ENCODE results near the gene HEMK1.

The HEMK1 gene

GRCh38 chr3:50594253-50594785 lies 25.0 kb downstream of the HEMK1 start:
- Histone ChIP-seq H3K9me3 (ENCODE audit: insufficient read depth, low read depth, low read length) (no peaks in the 10 kb centered on the region), H3K27me3 (ENCODE audit: insufficient read depth, low read length) (no peaks in the 10 kb centered on the region), H3K27ac (ENCODE audit: low read length) (no peak overlapping the region), H3K9ac (ENCODE audit: low read depth, low read length) (no peak overlapping the region), H3K4me1 (ENCODE audit: insufficient read depth, low read length) (no peaks in the 10 kb centered on the region), H3K36me3 (ENCODE audit: insufficient read depth, low read depth, low read length) (no peaks in the 10 kb centered on the region), H3K4me3 (ENCODE audit: low read length) (no peak overlapping the region)

GRCh38 chr3:50599115-50599715 lies 29.9 kb downstream of the HEMK1 start:
- Histone ChIP-seq H3K36me3 (ENCODE audit: insufficient read depth, low read depth, low read length) (no peaks in the 10 kb centered on the region), H3K27ac (ENCODE audit: low read length) (no peak overlapping the region), H3K4me1 (ENCODE audit: insufficient read depth, low read length) (no peaks in the 10 kb centered on the region), H3K4me3 (ENCODE audit: low read length) (no peak overlapping the region), H3K9me3 (ENCODE audit: insufficient read depth, low read depth, low read length) (no peaks in the 10 kb centered on the region), H3K9ac (ENCODE audit: low read depth, low read length) (no peak overlapping the region), H3K27me3 (ENCODE audit: insufficient read depth, low read length) (no peaks in the 10 kb centered on the region)

GRCh38 chr3:50599716-50600118 lies 30.4 kb downstream of the HEMK1 start:
- Histone ChIP-seq H3K4me3 (ENCODE audit: low read length) (no peak overlapping the region), H3K27ac (ENCODE audit: low read length) (no peak overlapping the region), H3K9me3 (ENCODE audit: insufficient read depth, low read depth, low read length) (no peaks in the 10 kb centered on the region)

GRCh38 chr3:50600141-50600753 lies 30.9 kb downstream of the HEMK1 start:
- no peak overlapping the region for H3K9ac ChIP-seq (ENCODE audit: low read depth, low read length)
- no peak overlapping the region for H3K27ac ChIP-seq (ENCODE audit: low read length)
- H3K9me3 ChIP-seq (ENCODE audit: insufficient read depth, low read depth, low read length), result no peaks in the 10 kb centered on the region
- no peaks in the 10 kb centered on the region for H3K36me3 ChIP-seq (ENCODE audit: insufficient read depth, low read depth, low read length)
- H3K4me1 ChIP-seq (ENCODE audit: insufficient read depth, low read length), result no peaks in the 10 kb centered on the region
- no peaks in the 10 kb centered on the region for H3K27me3 ChIP-seq (ENCODE audit: insufficient read depth, low read length)
- H3K4me3 ChIP-seq (ENCODE audit: low read length), result no peak overlapping the region

More at GRCh38 chr3:50599716-50600118, 30.4 kb downstream of the HEMK1 start:
- H3K4me1 ChIP-seq (ENCODE audit: insufficient read depth, low read length), result no peaks in the 10 kb centered on the region
- no peaks in the 10 kb centered on the region for H3K27me3 ChIP-seq (ENCODE audit: insufficient read depth, low read length)
- H3K9ac ChIP-seq (ENCODE audit: low read depth, low read length), result no peak overlapping the region
- no peaks in the 10 kb centered on the region for H3K36me3 ChIP-seq (ENCODE audit: insufficient read depth, low read depth, low read length)

GRCh38 chr3:50600841-50601591 lies 31.7 kb downstream of the HEMK1 start:
- H3K27me3 ChIP-seq (ENCODE audit: insufficient read depth, low read length), result no peaks in the 10 kb centered on the region
- no peaks in the 10 kb centered on the region for H3K36me3 ChIP-seq (ENCODE audit: insufficient read depth, low read depth, low read length)
- no peaks in the 10 kb centered on the region for H3K4me1 ChIP-seq (ENCODE audit: insufficient read depth, low read length)
- H3K9me3 ChIP-seq (ENCODE audit: insufficient read depth, low read depth, low read length), result no peaks in the 10 kb centered on the region
- H3K9ac ChIP-seq (ENCODE audit: low read depth, low read length), result no peak overlapping the region
- H3K27ac ChIP-seq (ENCODE audit: low read length), result no peak overlapping the region
- H3K4me3 ChIP-seq (ENCODE audit: low read length), result no peak overlapping the region

GRCh38 chr3:50602595-50603191 lies 33.4 kb downstream of the HEMK1 start:
- H3K27ac ChIP-seq (ENCODE audit: low read length), result no peak overlapping the region

GRCh38 chr3:50603261-50604109 lies 34.2 kb downstream of the HEMK1 start:
- Histone ChIP-seq H3K27me3 (ENCODE audit: insufficient read depth, low read length) (no peaks in the 10 kb centered on the region), H3K4me3 (ENCODE audit: low read length) (no peak overlapping the region), H3K36me3 (ENCODE audit: insufficient read depth, low read depth, low read length) (no peaks in the 10 kb centered on the region; the same call in 1 of the 2 replicates), H3K9ac (ENCODE audit: low read depth, low read length) (no peak overlapping the region), H3K9me3 (ENCODE audit: insufficient read depth, low read depth, low read length) (no peaks in the 10 kb centered on the region), H3K4me1 (ENCODE audit: insufficient read depth, low read length) (no peaks in the 10 kb centered on the region), H3K27ac (ENCODE audit: low read length) (no peak overlapping the region)

More at GRCh38 chr3:50602595-50603191, 33.4 kb downstream of the HEMK1 start:
- Histone ChIP-seq H3K9me3 (ENCODE audit: insufficient read depth, low read depth, low read length) (no peaks in the 10 kb centered on the region), H3K4me1 (ENCODE audit: insufficient read depth, low read length) (no peaks in the 10 kb centered on the region), H3K4me3 (ENCODE audit: low read length) (no peak overlapping the region), H3K36me3 (ENCODE audit: insufficient read depth, low read depth, low read length) (no peaks in the 10 kb centered on the region; the same call in 1 of the 2 replicates), H3K9ac (ENCODE audit: low read depth, low read length) (no peak overlapping the region), H3K27me3 (ENCODE audit: insufficient read depth, low read length) (no peaks in the 10 kb centered on the region)

- no peak overlapping the region for H3K9ac ChIP-seq (ENCODE audit: low read depth, low read length)
- H3K4me3 ChIP-seq (ENCODE audit: low read length), result no peak overlapping the region
- no peaks in the 10 kb centered on the region for H3K27me3 ChIP-seq (ENCODE audit: insufficient read depth, low read length)
Observed at GRCh38 chr3:50604110-50604621, 34.8 kb downstream of the HEMK1 start.

GRCh38 chr3:50604628-50605588 lies 35.6 kb downstream of the HEMK1 start:
- H3K4me3 ChIP-seq (ENCODE audit: low read length), result no peak overlapping the region
- peaks cover 5% of the 10 kb centered on the region for H3K27me3 ChIP-seq (ENCODE audit: insufficient read depth, low read length)
- H3K9me3 ChIP-seq (ENCODE audit: insufficient read depth, low read depth, low read length), result no peaks in the 10 kb centered on the region
- no peak overlapping the region for H3K27ac ChIP-seq (ENCODE audit: low read length)
- H3K9ac ChIP-seq (ENCODE audit: low read depth, low read length), result no peak overlapping the region
- no peaks in the 10 kb centered on the region; the same call in 1 of the 2 replicates for H3K36me3 ChIP-seq (ENCODE audit: insufficient read depth, low read depth, low read length)
- no peaks in the 10 kb centered on the region for H3K4me1 ChIP-seq (ENCODE audit: insufficient read depth, low read length)

More at GRCh38 chr3:50604110-50604621, 34.8 kb downstream of the HEMK1 start:
- H3K27ac ChIP-seq (ENCODE audit: low read length), result no peak overlapping the region
- H3K36me3 ChIP-seq (ENCODE audit: insufficient read depth, low read depth, low read length), result no peaks in the 10 kb centered on the region; the same call in 1 of the 2 replicates
- no peaks in the 10 kb centered on the region for H3K4me1 ChIP-seq (ENCODE audit: insufficient read depth, low read length)
- no peaks in the 10 kb centered on the region for H3K9me3 ChIP-seq (ENCODE audit: insufficient read depth, low read depth, low read length)

GRCh38 chr3:50605901-50606326 lies 36.6 kb downstream of the HEMK1 start:
- Histone ChIP-seq H3K36me3 (ENCODE audit: insufficient read depth, low read depth, low read length) (no peaks in the 10 kb centered on the region; the same call in 1 of the 2 replicates), H3K27ac (ENCODE audit: low read length) (no peak overlapping the region), H3K27me3 (ENCODE audit: insufficient read depth, low read length) (peaks cover 15% of the 10 kb centered on the region), H3K4me3 (ENCODE audit: low read length) (no peak overlapping the region), H3K9me3 (ENCODE audit: insufficient read depth, low read depth, low read length) (no peaks in the 10 kb centered on the region), H3K9ac (ENCODE audit: low read depth, low read length) (no peak overlapping the region), H3K4me1 (ENCODE audit: insufficient read depth, low read length) (no peaks in the 10 kb centered on the region)
